Left cardiac atrium (tissue), 4 donors: ENCODE measurements around the gene ALKBH3. TPM values are rescaled to one million over a fixed set of nuclear protein-coding genes. Genes with fewer than 3 reads are reported as not detected.

Source experiments
- ATAC-seq, 2 donors: fragments of 200-7000 bp; cut with Tn5 transposase; one replicate each; pipeline ENCODE4 v1.9.1; 2020; ENCODE audit warnings: mild to moderate bottlenecking in 2 of 2, moderate library complexity in 2 of 2
- DNase-seq: peaks from one replicate; pipeline ENCODE4 v3.0.0-alpha.2; 2020
- intact Hi-C, 2 donors: fragments of 100-400 bp; cut with DNase I; formaldehyde crosslinking; loops; one replicate each; pipeline versions ENCODE4 v1.14.1 to v1.15.1; 2022 to 2023
- long read RNA-seq: library from polyadenylated mRNA; unstranded; transcript quantifications from one replicate; pipeline ENCODE4 v2.0.0, GENCODE V29; 2021
- total RNA-seq, 2 donors: library from RNA; stranded (reverse); fragmentation: NEBNext Ultra II Directional; extraction: Animal tissue kit (Norgen Biotek cat#: 25700); gene quantifications; one replicate each; pipeline ENCODE4 v1.2.1, GENCODE V29; 2021
- donor health status: DM: no; HTN: yes; CAD: no.
- donor health status: DM: no; HTN: yes; CAD: no; lungs with severe emphysema.
- donor health status: DM: yes; HTN: yes; CAD: no.
- donor health status: Dilated cardiomyopathy.

The ALKBH3 gene
- total RNA-seq, result 10 to 100 TPM; 13.8 to 20.1 TPM
- long read RNA-seq, partial matches to known transcripts, result 0 of 4 reads
- long read RNA-seq, other reads (novel, unspliced or antisense), result 4 of 4 reads

- DNase-seq (peak; percentile 94), ATAC-seq (peak; percentile 100)
- intact Hi-C loops, result no loop called here
Measured at GRCh38 chr11:43880640-43881159, at the start of gene ALKBH3. ALKBH3 (plus strand) TSS chr11:43880831; CDS start chr11:43882653, 1,822 bp downstream.

GRCh38 chr11:43830928-43831440 is 49.6 kb upstream of the ALKBH3 start:
- ATAC-seq (peak in 1 of 2 donors; percentile 98), DNase-seq (peak; percentile 40)
- intact Hi-C loops, result loop anchor here in 1 of 2 donors (10.0 kb wide), 1 partner anchor 186 kb away; no protein-coding TSS in a partner anchor

GRCh38 chr11:43832536-43832935 is 48.1 kb upstream of the ALKBH3 start:
- intact Hi-C loops, result loop anchor here in 1 of 2 donors (10.0 kb wide), 1 partner anchor 188 kb away; no protein-coding TSS in a partner anchor
- ATAC-seq (no peak), DNase-seq (no peak)

GRCh38 chr11:43833657-43834073 is 47.0 kb upstream of the ALKBH3 start:
- ATAC-seq (peak in 1 of 2 donors; percentile 48), DNase-seq (no peak)
- intact Hi-C loops, result loop anchor here in 1 of 2 donors (10.0 kb wide), 1 partner anchor 189 kb away; no protein-coding TSS in a partner anchor

GRCh38 chr11:43834286-43834685 is 46.3 kb upstream of the ALKBH3 start:
- no peak for ATAC-seq
- intact Hi-C loops, result loop anchor here in 1 of 2 donors (10.0 kb wide), 1 partner anchor 189 kb away; no protein-coding TSS in a partner anchor
- no peak for DNase-seq

GRCh38 chr11:43835104-43835503 is 45.5 kb upstream of the ALKBH3 start:
- DNase-seq, result no peak
- intact Hi-C loops, result loop anchor here in 1 of 2 donors (10.0 kb wide), 1 partner anchor 190 kb away; no protein-coding TSS in a partner anchor
- ATAC-seq, result no peak

GRCh38 chr11:43837879-43838278 is 42.8 kb upstream of the ALKBH3 start:
- ATAC-seq (peak in 1 of 2 donors; percentile 81), DNase-seq (no peak)
- intact Hi-C loops, result loop anchor here in 1 of 2 donors (10.0 kb wide), 1 partner anchor 193 kb away; no protein-coding TSS in a partner anchor

- intact Hi-C loops, result no loop called here
- DNase-seq, result no peak
- ATAC-seq, result no peak
Measured at GRCh38 chr11:43842021-43842420, 38.6 kb upstream of the ALKBH3 start.

GRCh38 chr11:43845816-43846215 is 34.8 kb upstream of the ALKBH3 start:
- intact Hi-C loops, result no loop called here
- no peak for DNase-seq
- no peak for ATAC-seq

- ATAC-seq (peak; percentile 63 to 83), DNase-seq (peak; percentile 50)
- intact Hi-C loops, result no loop called here
Measured at GRCh38 chr11:43852057-43852636, 28.5 kb upstream of the ALKBH3 start.

- DNase-seq, result no peak
- no peak for ATAC-seq
- intact Hi-C loops, result no loop called here
Measured at GRCh38 chr11:43853781-43854180, 26.9 kb upstream of the ALKBH3 start.

- DNase-seq (no peak), ATAC-seq (no peak)
- intact Hi-C loops, result no loop called here
Measured at GRCh38 chr11:43856993-43857392, 23.6 kb upstream of the ALKBH3 start.

GRCh38 chr11:43861141-43861540 is 19.5 kb upstream of the ALKBH3 start:
- no peak for DNase-seq
- intact Hi-C loops, result no loop called here
- ATAC-seq, result no peak

- intact Hi-C loops, result no loop called here
- DNase-seq (no peak), ATAC-seq (no peak)
Measured at GRCh38 chr11:43866520-43866919, 14.1 kb upstream of the ALKBH3 start.

GRCh38 chr11:43866969-43867368 is 13.7 kb upstream of the ALKBH3 start:
- intact Hi-C loops, result no loop called here
- DNase-seq (no peak), ATAC-seq (no peak)

GRCh38 chr11:43868852-43869567 is 11.6 kb upstream of the ALKBH3 start:
- DNase-seq (no peak), ATAC-seq (peak; percentile 78 to 95)
- intact Hi-C loops, result no loop called here

- DNase-seq (no peak), ATAC-seq (peak in 1 of 2 donors; percentile 8)
- intact Hi-C loops, result no loop called here
Measured at GRCh38 chr11:43871051-43871450, 9.6 kb upstream of the ALKBH3 start.

- ATAC-seq, result no peak
- intact Hi-C loops, result no loop called here
- DNase-seq, result no peak
Measured at GRCh38 chr11:43872995-43873394, 7.6 kb upstream of the ALKBH3 start.

- intact Hi-C loops, result no loop called here
- DNase-seq (no peak), ATAC-seq (no peak)
Measured at GRCh38 chr11:43874078-43874477, 6.6 kb upstream of the ALKBH3 start.

GRCh38 chr11:43874738-43875137 is 5.9 kb upstream of the ALKBH3 start:
- intact Hi-C loops, result no loop called here
- DNase-seq (no peak), ATAC-seq (no peak)
